Suppressor macrophage treated with lipopolysaccharide for 4 hours (primary cell): Measurements from ENCODE around the gene CCSER1.
"Not testable (repeated sequence)": the region's sequence is repeated elsewhere in the genome, so short reads cannot be mapped to it uniquely, and the experiment has no call there.

Experiments
- DNase-seq: peaks from one replicate; pipeline ENCODE4 v3.0.0-alpha.2; 2020

Gene CCSER1

GRCh38 chr4:90306810-90307209, 179.6 kb downstream of the CCSER1 start:
- no peak for DNase-seq

DNA sequence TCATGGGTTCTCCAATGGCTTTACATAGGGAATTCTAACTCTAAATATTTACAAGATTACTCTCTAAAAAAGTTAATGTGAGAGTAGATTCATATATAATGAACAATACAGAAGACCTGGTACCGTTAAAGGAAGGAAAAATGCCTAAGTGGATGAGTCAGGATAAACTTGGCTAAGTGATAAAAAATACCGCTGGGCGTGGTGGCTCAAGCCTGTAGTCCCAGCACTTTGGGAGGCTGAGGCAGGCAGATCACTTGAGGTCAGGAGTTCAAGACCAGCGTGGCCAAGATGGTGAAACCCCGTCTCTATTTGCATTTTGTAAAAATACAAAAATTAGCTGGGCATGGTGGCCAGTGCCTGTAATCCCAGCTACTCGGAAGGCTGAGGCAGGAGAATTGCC, 189.9 kb downstream of the CCSER1 start:
- DNase-seq: not testable (repeated sequence)

DNA sequence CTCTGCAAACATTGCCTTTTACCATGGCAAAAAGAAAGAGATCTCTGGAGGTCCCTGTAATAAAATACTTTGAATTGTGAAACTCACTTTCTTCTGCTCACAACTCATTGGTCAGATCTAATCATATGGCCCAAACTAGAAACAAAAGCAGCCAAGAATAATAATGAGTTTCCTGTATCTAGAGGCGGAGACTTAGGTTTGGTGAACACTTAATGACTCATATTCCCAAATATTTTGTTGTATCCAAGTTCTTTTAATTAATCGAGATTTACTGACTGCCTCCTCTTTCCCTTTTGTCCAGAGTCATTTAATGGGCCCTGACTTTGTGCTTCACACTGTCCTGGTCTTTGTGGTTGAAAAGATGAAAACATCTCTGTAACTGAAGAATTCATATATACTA, 190.6 kb downstream of the CCSER1 start:
- DNase-seq: no peak

DNA sequence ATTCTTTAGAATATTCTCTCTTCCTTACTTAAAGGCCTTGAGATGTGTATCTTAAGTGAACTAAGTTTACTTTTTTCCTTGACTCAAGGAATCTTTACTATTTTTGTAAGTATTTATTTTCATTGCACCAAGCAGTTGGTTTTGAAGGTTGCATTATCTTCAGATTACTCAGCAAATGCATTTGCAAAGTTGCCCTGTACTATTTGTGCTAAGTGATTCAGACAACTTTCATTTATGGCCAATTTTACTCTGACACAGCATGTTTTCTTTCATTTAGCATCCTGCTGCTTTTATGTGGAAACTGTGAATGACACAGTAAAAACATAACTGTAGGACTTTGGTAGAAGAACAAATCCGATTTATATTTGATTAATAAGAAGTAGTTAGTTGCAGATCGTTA, 191.0 kb downstream of the CCSER1 start:
- DNase-seq: peak; percentile 13

DNA sequence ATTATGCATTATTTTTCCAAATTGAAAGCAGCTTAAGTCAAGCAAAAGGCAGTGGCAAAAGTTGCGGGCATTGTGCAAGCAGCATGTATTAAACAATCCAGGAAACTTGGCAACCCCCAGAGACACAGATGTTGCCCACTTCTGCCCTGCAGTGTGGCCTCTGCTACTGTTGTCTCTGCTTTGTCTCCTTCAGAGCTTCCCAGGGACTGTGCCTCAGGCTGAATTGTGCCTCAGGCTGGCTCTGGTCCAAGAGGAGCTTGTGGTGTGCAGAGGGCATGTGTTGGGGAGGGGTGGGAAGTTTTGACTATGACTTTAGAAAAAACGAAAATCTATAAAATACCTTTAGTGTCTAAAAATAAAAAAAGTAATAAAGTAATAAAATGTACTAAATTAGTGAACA, 201.4 kb downstream of the CCSER1 start:
- DNase-seq: peak; percentile 36

DNA sequence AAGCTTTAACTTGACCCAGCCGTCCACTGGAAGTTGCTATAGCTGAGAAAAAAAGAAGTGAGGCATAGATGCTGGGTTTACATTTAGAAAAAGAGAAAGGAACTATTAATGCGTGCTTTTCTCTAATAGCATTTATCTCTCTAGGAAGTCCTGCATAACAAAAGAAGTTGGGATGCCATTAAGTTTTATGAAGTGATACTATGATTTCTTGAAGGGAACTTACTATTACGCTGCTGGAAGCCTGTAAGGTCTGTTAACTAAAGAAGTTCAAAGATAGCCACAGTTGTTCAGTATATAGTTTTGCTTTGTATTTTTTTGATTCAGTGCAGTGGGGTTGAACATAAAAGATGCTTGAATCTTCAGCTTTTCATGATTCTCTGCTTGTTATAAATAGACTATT, 203.4 kb downstream of the CCSER1 start:
- DNase-seq: no peak

GRCh38 chr4:90345549-90346215, 218.5 kb downstream of the CCSER1 start:
- DNase-seq: no peak

GRCh38 chr4:90349636-90350035, 222.4 kb downstream of the CCSER1 start:
- no peak for DNase-seq

GRCh38 chr4:90357117-90357710, 230.0 kb downstream of the CCSER1 start:
- DNase-seq: peak; percentile 32

DNA sequence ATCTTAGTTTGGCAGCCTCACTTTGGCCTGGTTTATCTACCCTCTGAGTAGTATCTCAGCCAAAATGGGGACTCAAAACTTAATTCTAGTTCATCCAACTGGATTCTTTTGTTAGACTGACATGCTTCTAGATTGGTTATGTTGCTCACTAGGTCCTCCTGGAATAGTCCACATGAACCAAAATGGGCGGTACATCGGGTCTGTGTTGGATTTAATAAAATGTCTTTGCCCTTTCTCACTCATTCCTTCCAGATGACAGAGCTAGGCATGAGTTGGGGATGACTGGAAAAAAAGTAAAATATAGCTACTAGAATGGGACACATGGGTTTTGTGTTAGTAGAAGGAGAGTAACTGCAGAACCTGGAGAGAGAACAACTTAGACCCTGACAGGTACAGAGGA, 247.9 kb downstream of the CCSER1 start:
- DNase-seq: no peak

GRCh38 chr4:90393215-90393614, 266.0 kb downstream of the CCSER1 start:
- DNase-seq: no peak

GRCh38 chr4:90403781-90404180, 276.6 kb downstream of the CCSER1 start:
- DNase-seq: no peak

DNA sequence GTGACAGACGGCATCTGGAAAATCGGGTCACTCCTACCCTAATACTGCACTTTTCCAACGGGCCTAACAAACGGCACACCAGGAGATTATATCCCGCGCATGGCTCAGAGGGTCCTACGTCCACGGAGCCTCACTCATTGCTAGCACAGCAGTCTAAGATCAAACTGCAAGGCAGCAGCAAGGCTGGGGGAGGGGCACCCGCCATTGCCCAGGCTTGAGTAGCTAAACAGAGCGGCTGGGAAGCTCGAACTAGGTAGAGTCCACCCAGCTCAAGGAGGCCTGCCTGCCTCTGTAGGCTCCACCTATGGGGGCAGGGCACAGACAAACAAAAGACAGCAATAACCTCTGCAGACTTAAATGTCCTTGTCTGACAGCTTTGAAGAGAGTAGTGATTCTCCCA, 280.7 kb downstream of the CCSER1 start:
- DNase-seq: not testable (repeated sequence)

- DNase-seq: not testable (repeated sequence)
Observed at GRCh38 chr4:90412786-90413185, 285.6 kb downstream of the CCSER1 start.

- DNase-seq: no peak
Observed at GRCh38 chr4:90415116-90415515, 287.9 kb downstream of the CCSER1 start.

GRCh38 chr4:90419124-90419711, 292.0 kb downstream of the CCSER1 start:
- DNase-seq: peak; percentile 40

DNA sequence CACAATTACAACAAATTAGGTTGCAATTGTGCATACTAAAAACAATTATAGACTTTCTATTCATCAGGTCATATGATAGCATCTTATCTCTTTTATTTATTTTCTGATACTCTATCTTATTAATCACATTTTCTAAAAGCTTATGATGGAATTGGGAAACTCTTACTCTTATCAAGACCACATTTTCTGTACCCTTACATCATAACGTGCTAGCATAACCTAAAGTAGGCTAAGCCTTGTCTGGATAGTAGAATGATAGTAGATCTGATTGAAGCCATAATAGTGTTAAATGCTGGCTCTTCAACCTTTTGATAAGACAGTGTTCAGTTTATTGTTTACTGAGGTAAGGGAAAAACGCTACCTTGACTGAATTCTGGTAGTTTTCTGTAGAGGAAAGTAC, 294.0 kb downstream of the CCSER1 start:
- DNase-seq: no peak

GRCh38 chr4:90425893-90426292, 298.7 kb downstream of the CCSER1 start:
- no peak for DNase-seq

DNA sequence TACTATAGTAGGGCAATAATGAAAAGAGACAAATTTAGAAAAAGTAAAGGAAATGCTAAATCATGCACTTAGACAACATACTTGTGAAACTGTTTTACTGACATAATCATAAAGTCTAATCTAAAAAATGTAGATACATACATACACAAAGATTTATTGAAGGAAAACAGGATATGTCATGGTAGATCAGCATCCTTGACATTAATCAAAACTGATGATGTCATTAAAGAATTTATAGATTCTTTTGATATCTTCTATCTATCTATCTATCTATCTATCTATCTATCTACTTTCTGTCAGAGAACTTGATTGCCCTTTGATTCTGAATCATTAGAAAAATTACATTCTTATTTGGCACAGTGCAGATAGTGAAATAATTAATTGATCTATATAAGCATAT, 311.3 kb downstream of the CCSER1 start:
- no peak for DNase-seq

DNA sequence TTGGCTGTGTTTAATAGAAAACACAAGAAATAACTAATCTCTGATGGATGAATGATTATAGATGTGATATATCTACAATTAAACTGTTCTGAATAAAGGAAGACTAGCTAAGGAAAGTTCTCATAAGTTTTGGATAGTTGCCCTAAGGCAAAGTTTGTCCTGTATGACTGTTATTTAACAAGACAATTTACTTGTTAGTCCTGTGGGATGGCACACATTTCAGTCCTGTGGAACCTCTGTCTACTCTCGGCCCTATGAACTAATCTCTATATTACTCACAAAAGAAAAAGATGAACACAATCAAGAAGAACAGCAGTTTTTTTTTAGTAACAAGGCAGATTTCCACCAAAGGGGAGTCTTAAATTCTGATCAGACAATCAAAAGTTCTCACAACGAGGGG, 314.6 kb downstream of the CCSER1 start:
- DNase-seq: no peak

GRCh38 chr4:90442619-90443018, 315.4 kb downstream of the CCSER1 start:
- DNase-seq: no peak

DNA sequence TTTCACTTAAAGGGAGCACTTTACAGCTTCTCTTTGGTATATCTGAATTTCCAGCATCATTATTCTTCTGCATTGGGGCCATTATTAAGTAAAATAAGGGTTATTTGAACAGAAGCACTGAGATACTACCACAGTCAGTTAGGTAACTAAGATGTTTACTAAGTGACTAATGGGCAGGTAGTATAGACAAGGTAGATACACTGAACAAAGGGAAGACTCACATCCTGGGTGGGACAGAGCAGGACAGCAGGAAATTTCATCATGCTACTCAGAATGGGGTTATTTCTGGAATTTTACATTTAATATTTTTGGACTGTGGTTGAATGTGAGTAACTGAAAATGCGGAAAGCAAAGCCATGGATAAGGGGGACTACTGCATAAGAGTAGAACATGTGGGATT, 316.0 kb downstream of the CCSER1 start:
- no peak for DNase-seq

DNA sequence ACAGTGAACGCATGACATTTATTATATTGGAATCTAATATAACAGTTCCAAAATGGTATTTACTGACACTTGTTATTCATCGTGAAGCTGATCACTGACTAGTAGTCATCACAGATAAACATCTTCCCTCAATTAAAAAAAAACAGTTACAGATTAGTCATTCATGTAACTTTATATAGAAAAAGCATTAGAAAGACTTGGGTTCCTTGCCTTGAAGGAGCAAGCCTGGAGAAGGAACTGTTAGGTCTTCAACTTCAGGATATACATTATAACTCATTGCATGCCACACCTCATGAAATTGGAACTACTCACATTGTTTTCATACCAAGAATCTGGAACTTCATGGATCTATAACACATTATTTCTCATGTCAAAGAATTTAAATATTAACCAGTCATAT, 317.7 kb downstream of the CCSER1 start:
- no peak for DNase-seq

DNA sequence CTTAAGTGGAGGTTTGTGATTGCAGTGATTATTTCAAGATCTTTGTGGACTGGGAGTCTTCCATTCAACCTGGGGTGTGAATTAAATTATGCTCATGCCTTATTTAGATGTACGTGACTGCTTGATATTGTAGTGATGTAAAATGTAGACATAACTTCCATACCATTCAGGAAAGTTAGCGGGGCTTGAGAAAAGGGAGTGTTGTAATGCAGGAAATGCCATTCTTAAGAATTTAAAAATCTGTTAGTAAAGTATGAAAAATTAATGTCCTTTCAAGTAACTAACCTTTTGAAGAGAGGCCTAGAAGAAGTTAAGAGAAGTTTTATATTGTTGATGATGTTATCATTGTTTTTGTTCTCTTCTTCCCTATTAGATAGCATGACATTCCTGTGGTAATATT, 318.2 kb downstream of the CCSER1 start:
- DNase-seq: no peak

DNA sequence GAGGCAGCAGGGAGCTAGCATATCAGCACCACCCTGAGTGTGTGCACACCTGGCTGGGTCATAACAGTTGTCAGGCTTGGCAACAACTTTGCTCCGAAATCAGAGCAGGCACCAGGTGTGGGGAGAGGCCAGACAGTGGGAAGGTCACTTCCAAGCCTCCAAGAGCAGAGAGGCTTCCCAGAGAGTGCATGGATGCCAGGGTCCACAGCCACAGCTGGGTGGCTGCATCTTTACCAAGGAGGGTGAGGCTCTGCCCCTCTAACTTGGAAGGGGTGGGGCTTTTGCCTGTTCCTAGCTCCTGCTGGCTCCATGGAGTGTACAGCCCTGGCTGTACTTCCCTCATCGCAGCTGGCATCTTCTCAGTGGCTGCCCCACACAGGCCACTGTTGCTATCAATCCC, 322.4 kb downstream of the CCSER1 start:
- DNase-seq: no peak
